GM13976 (cell line): Measurements from ENCODE around the gene RETREG3.

Source experiments
- DNase-seq: peaks from one replicate; pipeline ENCODE4 v3.0.0; 2012; ENCODE audit warnings: low spot score
- in situ Hi-C: fragments of 300-500 bp; cut with MboI; formaldehyde crosslinking; loops from one replicate; pipeline ENCODE4 v1.12.0; 2022; ENCODE audit warnings: low sequenced_read_pairs, mixed read lengths, inconsistent platforms; ENCODE audit not compliant: unreplicated experiment
- TF ChIP-seq, protein P1 (sequence below): IDR thresholded peaks from 2 replicates; pipeline ENCODE4 v1.5.1; 2012; ENCODE audit warnings: borderline replicate concordance, mild to moderate bottlenecking; ENCODE audit not compliant: insufficient read depth; ENCODE audit errors: extremely low read depth, missing control alignments, control extremely low read depth

RETREG3 gene

DNA sequence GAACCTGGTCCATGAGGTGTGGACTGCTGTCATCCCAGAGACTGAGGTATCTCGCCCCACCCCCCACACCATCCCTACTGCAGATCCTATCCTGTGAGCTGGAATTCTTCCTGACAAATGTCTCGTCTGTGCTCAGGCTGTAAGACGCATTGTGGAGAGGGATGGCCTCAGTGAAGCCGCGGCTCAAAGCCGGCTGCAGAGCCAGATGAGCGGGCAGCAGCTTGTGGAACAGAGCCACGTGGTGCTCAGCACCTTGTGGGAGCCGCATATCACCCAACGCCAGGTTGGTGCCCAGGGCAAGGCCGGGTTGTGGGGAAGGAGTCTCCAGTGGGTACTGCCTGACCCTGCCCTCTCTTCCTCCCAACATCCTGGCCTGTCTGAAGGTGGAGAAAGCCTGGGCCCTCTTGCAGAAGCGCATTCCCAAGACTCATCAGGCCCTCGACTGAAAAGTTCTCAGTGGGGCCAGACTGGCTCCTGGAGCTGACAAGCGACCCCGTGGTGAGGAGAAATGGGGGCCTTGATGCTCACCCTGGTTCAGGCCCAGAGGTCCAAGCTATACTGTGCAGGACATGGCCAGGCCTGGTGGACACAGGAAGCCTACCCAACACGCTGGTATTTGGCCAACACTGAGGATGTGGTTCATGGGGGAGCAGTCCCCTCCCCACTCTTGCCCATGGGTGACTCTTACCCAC lies 43.5 kb downstream of the RETREG3 start:
- DNase-seq = no peak
- in situ Hi-C loops = no loop called here
- TF ChIP-seq, protein P1, sequence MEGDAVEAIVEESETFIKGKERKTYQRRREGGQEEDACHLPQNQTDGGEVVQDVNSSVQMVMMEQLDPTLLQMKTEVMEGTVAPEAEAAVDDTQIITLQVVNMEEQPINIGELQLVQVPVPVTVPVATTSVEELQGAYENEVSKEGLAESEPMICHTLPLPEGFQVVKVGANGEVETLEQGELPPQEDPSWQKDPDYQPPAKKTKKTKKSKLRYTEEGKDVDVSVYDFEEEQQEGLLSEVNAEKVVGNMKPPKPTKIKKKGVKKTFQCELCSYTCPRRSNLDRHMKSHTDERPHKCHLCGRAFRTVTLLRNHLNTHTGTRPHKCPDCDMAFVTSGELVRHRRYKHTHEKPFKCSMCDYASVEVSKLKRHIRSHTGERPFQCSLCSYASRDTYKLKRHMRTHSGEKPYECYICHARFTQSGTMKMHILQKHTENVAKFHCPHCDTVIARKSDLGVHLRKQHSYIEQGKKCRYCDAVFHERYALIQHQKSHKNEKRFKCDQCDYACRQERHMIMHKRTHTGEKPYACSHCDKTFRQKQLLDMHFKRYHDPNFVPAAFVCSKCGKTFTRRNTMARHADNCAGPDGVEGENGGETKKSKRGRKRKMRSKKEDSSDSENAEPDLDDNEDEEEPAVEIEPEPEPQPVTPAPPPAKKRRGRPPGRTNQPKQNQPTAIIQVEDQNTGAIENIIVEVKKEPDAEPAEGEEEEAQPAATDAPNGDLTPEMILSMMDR = no peak

DNA sequence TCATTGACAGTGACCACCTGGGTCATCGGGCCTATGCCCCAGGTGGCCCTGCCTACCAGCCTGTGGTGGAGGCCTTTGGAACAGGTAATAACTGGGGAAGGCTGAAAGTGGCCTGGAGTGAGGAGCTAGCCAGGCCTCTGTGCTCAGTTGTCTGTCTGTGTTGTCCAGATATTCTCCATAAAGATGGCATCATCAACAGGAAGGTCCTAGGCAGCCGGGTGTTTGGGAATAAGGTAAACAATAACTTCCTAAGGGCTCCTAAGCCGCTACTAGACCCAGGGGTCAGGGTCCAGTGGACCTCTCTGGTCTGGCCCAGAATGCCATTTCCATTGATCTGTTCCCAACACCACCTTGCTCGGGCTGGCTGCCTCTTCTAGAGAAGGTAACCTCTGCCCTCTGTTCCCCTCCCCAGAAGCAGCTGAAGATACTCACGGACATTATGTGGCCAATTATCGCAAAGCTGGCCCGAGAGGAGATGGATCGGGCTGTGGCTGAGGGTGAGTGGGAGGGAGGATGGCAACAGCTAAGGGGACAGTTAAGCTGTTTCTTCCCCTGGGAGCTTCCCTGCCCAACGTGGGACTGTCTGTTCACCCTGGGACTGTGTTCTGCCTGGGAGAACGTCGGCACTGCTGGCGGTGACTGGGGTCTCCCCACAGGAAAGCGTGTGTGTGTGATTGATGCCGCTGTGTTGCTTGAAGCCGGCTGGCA lies 44.2 kb downstream of the RETREG3 start:
- in situ Hi-C loops = no loop called here
- DNase-seq = no peak
- TF ChIP-seq, protein P1 = no peak

DNA sequence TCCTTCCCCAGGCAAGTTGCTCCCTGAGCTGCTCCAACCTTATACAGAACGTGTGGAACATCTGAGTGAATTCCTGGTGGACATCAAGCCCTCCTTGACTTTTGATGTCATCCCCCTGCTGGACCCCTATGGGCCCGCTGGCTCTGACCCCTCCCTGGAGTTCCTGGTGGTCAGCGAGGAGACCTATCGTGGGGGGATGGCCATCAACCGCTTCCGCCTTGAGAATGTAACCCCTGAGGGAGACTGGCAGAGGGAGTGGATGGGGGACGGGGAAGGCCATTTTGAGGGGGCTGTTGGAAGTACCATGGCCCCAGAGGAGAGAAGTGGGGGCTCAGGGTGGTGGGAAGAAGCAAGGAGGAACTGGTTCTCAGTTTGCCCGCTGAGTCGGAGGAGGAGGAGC lies 45.2 kb downstream of the RETREG3 start:
- no peak for DNase-seq
- TF ChIP-seq, protein P1 = no peak
- in situ Hi-C loops = no loop called here

DNA sequence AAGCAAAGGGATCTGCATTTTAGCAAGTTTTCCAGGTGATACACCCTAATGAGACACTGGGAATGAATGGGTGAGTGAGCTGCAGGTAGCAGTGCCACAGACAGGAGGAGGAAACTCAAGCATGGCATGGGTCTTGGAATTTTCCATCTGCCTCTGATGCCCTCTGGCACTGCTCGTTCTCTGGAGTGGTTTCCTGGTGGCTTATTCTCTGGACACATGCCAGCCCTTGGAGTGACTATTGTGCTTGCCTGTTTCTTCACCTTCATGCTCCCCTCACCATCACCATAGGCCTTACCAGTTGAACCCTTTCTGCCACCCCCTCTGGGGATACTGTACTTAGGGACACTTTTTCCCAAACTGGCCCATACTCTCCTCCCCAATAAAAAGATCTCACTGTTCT lies 45.6 kb downstream of the RETREG3 start:
- no peak for DNase-seq
- in situ Hi-C loops = no loop called here

DNA sequence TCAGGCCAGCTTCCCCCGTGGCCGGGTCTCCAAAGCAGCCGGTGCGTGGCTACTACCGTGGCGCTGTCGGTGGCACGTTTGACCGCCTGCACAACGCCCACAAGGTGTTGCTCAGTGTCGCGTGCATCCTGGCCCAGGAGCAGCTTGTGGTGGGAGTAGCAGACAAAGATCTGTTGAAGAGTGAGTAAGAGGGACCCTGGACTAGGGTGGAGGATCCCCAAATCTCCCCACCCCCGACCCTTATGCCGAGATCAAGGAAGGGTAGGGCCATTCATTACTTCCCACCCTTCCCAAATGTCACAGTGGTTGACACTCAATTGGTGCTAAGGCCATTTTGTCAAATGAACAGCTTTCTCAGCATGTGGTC lies 46.0 kb downstream of the RETREG3 start:
- no peak for DNase-seq
- TF ChIP-seq, protein P1 = no peak
- in situ Hi-C loops = no loop called here

More for the DNA sequence above, 45.6 kb downstream of the RETREG3 start:
- TF ChIP-seq, protein P1 = no peak

DNA sequence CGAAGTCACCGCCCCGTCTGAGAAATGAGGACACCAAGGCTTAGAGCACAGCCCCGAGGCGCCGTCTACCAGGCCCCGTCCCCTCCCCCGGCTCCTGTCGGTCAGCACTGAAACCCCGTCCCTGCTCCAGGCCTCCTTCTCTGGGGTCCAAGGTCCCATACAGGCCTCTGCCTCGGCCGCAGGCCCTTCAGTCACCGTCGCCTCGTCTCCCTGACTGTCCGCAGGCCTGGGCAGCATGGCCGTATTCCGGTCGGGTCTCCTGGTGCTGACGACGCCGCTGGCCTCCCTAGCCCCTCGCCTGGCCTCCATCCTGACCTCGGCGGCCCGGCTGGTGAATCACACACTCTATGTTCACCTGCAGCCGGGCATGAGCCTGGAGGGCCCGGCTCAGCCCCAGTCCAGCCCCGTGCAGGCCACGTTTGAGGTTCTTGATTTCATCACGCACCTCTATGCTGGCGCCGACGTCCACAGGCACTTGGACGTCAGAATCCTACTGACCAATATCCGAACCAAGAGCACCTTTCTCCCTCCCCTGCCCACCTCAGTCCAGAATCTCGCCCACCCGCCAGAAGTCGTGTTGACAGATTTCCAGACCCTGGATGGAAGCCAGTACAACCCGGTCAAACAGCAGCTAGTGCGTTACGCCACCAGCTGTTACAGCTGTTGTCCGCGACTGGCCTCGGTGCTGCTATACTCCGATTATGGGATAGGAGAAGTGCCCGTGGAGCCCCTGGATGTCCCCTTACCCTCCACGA lies 46.6 kb downstream of the RETREG3 start:
- in situ Hi-C loops = no loop called here
- TF ChIP-seq, protein P1 = no peak
- DNase-seq = no peak
